Cardiac muscle cell (in vitro differentiated cells and primary cell): ENCODE measurements around the gene TMEM271. TPM values are rescaled to one million over a fixed set of nuclear protein-coding genes. Genes with fewer than 3 reads are reported as not detected.

Experiments
- DNase-seq, 2 donors: peaks; one replicate each; pipeline versions ENCODE4 v3.0.0 to v3.0.0-alpha.2; 2010 to 2017; ENCODE audit warnings: low read depth in 1 of 2, low spot score in 1 of 2
- H3K27ac ChIP-seq: fragments of 200-600 bp; sonication (generic); 2 replicates; pipeline ENCODE4 v1.5.1; 2016
- H3K27me3 ChIP-seq: fragments of 200-600 bp; sonication (generic); 2 replicates; pipeline ENCODE4 v1.6.0; 2016; ENCODE audit warnings: control low read depth
- H3K36me3 ChIP-seq: fragments of 200-600 bp; sonication (generic); 2 replicates; pipeline ENCODE4 v1.5.1; 2016; ENCODE audit warnings: control low read depth
- H3K4me1 ChIP-seq: fragments of 200-600 bp; sonication (generic); 2 replicates; pipeline ENCODE4 v1.8.1; 2017; ENCODE audit warnings: low read depth, mild to moderate bottlenecking, mixed run types
- H3K4me3 ChIP-seq: fragments of 200-600 bp; sonication (generic); 2 replicates; pipeline ENCODE4 v1.5.1; 2016; ENCODE audit warnings: mild to moderate bottlenecking
- H3K9me3 ChIP-seq: fragments of 200-600 bp; sonication (generic); 2 replicates; pipeline ENCODE4 v1.5.1; 2017; ENCODE audit warnings: low read depth, mild to moderate bottlenecking, control low read depth
- polyA plus RNA-seq: library from polyadenylated mRNA; unstranded; fragments of >200 nt; fragmentation: Nextera tagmentation; extraction: Ambion mirVana; gene quantifications from 2 replicates; pipeline ENCODE4 v1.2.1, GENCODE V29; 2016
- total RNA-seq: library from RNA; depleted of rRNA; stranded (reverse); fragments of >200 nt; gene quantifications from 2 replicates; pipeline ENCODE4 v1.2.3, GENCODE V29; 2016
- TF ChIP-seq, protein P1 (sequence below): IDR thresholded peaks from 2 replicates; pipeline ENCODE4 v1.5.1; 2012; ENCODE audit warnings: low read depth, mild to moderate bottlenecking, low read length

Gene TMEM271
- total and polyA plus RNA-seq, 2 experiments from 2014 or later, result not detected

- no peak overlapping the region for H3K4me3 ChIP-seq
These were observed 1.5 kb downstream of the TMEM271 start for GRCh38 chr4:574346-575161.

DNA sequence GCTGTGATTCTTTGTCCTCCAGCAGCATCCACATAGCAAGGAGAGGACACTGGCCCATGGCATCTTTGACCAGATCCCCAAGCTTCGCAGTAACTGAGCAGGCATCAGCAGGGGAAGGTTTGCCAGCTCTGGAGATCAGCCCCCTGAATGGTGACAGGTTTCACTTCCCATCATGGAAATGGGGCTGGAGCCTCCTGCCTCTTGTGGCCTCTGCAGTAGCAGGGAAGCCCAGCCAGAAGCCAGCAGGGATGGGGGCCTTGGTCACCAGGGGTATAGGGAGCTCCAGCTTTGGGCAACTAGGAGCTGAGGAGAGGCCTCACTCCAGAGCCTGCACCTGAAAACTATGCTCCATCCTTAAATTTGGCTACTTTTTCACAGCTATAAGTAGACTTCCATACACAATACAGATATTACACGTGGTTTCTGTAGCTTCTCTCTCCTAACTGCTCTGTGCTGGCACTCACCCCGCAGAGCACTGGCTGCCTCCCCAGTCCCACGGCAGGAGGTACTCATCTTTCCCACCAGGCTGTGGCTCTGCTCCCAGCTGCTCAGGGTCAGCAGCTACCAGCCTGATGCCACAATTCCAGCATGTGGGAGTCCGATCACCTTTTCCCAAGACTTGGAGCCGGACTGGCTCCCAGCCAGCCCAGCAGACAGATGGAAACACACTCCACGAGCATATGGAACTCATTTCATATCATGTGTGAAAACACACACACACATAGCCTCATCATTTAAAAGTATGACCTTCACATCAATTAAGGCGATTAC lies 2.8 kb downstream of the TMEM271 start:
- peaks cover 3% of the 10 kb centered on the region for H3K4me1 ChIP-seq
- H3K27ac ChIP-seq, result no peak overlapping the region
- H3K9me3 ChIP-seq, result no peaks in the 10 kb centered on the region
- DNase-seq, result no peak
- no peak overlapping the region for H3K4me3 ChIP-seq
- TF ChIP-seq, protein P1, sequence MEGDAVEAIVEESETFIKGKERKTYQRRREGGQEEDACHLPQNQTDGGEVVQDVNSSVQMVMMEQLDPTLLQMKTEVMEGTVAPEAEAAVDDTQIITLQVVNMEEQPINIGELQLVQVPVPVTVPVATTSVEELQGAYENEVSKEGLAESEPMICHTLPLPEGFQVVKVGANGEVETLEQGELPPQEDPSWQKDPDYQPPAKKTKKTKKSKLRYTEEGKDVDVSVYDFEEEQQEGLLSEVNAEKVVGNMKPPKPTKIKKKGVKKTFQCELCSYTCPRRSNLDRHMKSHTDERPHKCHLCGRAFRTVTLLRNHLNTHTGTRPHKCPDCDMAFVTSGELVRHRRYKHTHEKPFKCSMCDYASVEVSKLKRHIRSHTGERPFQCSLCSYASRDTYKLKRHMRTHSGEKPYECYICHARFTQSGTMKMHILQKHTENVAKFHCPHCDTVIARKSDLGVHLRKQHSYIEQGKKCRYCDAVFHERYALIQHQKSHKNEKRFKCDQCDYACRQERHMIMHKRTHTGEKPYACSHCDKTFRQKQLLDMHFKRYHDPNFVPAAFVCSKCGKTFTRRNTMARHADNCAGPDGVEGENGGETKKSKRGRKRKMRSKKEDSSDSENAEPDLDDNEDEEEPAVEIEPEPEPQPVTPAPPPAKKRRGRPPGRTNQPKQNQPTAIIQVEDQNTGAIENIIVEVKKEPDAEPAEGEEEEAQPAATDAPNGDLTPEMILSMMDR, result no peak
- H3K27me3 ChIP-seq, result peaks cover 96% of the 10 kb centered on the region
- H3K36me3 ChIP-seq, result no peaks in the 10 kb centered on the region

More at GRCh38 chr4:574346-575161, 1.5 kb downstream of the TMEM271 start:
- no peaks in the 10 kb centered on the region for H3K36me3 ChIP-seq
- H3K27me3 ChIP-seq, result peaks cover 96% of the 10 kb centered on the region
- no peak for DNase-seq
- H3K27ac ChIP-seq, result no peak overlapping the region
- TF ChIP-seq, protein P1, result no peak
- H3K4me1 ChIP-seq, result peaks cover 3% of the 10 kb centered on the region
- H3K9me3 ChIP-seq, result no peaks in the 10 kb centered on the region

DNA sequence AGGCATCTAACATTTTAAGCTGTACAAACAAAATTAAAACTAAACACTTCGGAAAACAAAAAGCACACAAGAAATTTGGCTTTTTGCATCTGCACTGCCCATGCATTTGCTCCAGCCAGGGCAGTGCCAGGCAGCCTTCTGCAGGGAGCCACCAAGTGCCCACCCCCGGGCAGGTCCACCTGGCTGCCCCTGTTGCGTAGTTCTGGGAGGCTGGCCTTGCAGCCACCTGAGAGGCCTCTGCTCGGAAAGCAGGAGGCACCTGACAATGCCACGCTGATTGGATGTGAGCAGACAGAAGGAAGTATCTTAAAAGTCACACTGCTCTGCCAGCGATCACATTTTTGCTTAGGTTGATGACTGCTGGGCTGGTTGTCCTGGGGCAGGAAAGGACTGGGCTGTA lies 3.5 kb downstream of the TMEM271 start:
- H3K27me3 ChIP-seq, result peaks cover 96% of the 10 kb centered on the region
- no peaks in the 10 kb centered on the region for H3K9me3 ChIP-seq
- TF ChIP-seq, protein P1, result no peak

DNA sequence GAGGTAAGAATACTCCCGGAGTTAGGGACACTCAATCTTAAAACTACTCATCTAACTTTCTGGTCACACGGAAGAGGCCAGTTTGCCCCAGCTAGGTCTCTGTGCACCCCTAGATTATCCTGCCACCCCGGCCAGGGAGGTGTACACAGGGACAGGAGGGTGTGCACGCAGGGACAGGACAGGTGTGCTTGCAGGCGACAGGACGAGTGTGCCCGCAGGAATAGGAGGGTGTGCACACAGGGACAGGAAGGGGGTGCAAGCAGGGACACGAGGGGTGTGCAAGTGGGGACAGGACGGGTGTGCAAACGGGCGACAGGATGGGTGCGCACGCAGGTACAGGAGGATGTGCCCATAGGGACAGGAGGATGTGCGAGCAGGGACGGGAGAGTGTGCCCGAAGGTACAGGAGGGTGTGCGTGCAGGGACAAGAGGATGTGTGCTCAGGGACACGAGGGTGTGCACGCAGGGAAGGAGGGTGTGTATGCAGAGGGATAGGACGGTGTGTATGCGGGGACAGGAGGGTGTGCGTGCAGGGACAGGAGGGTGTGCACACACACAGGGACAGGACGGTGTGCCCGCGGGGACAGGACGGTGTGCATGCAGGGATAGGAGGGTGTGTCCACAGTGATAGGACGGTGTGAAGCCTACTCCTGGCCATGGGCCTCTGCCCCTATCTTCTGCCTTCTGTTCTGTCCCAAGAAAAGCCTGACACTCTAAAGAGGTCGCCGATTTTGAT lies 4.1 kb downstream of the TMEM271 start:
- TF ChIP-seq, protein P1, result no peak
- H3K27ac ChIP-seq, result no peak overlapping the region
- H3K27me3 ChIP-seq, result peaks cover 96% of the 10 kb centered on the region
- no peak overlapping the region for H3K4me3 ChIP-seq
- peaks cover 3% of the 10 kb centered on the region for H3K4me1 ChIP-seq
- DNase-seq, result no peak
- no peaks in the 10 kb centered on the region for H3K36me3 ChIP-seq
- no peaks in the 10 kb centered on the region for H3K9me3 ChIP-seq

More for the DNA sequence above, 3.5 kb downstream of the TMEM271 start:
- no peak for DNase-seq
- H3K4me3 ChIP-seq, result no peak overlapping the region
- peaks cover 3% of the 10 kb centered on the region for H3K4me1 ChIP-seq
- no peak overlapping the region for H3K27ac ChIP-seq
- H3K36me3 ChIP-seq, result no peaks in the 10 kb centered on the region

GRCh38 chr4:570754-571153 lies 5.3 kb downstream of the TMEM271 start:
- H3K9me3 ChIP-seq, result no peaks in the 10 kb centered on the region
- peaks cover 85% of the 10 kb centered on the region for H3K27me3 ChIP-seq
- DNase-seq, result no peak
- H3K27ac ChIP-seq, result no peak overlapping the region
- no peaks in the 10 kb centered on the region for H3K36me3 ChIP-seq
- H3K4me3 ChIP-seq, result no peak overlapping the region
- H3K4me1 ChIP-seq, result peaks cover 3% of the 10 kb centered on the region
- TF ChIP-seq, protein P1, result no peak
